ENCODE measurements around the gene OVAAL. TPM values are rescaled to one million over a fixed set of nuclear protein-coding genes. Genes with fewer than 3 reads are reported as not detected.

The OVAAL gene
- total RNA-seq, 2 experiments from 2014 or later, result not detected

- no peaks in the 10 kb centered on the region for H3K9me3 ChIP-seq (ENCODE audit: low read length)
- H3K4me2 ChIP-seq (ENCODE audit: low read length), result no peak overlapping the region
- TF ChIP-seq EZH2phosphoT487 (IDR thresholded peaks at IDR 0.05; ENCODE audit: borderline replicate concordance, low read depth, low read length), result no peak
- TF ChIP-seq, protein P1, sequence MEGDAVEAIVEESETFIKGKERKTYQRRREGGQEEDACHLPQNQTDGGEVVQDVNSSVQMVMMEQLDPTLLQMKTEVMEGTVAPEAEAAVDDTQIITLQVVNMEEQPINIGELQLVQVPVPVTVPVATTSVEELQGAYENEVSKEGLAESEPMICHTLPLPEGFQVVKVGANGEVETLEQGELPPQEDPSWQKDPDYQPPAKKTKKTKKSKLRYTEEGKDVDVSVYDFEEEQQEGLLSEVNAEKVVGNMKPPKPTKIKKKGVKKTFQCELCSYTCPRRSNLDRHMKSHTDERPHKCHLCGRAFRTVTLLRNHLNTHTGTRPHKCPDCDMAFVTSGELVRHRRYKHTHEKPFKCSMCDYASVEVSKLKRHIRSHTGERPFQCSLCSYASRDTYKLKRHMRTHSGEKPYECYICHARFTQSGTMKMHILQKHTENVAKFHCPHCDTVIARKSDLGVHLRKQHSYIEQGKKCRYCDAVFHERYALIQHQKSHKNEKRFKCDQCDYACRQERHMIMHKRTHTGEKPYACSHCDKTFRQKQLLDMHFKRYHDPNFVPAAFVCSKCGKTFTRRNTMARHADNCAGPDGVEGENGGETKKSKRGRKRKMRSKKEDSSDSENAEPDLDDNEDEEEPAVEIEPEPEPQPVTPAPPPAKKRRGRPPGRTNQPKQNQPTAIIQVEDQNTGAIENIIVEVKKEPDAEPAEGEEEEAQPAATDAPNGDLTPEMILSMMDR (conservative IDR thresholded peaks at IDR 0.05; ENCODE audit: low read length), result no peak
- intact Hi-C loops (cut with micrococcal nuclease; ENCODE audit: unreplicated experiment), result no loop called here
- no peaks in the 10 kb centered on the region for H3K79me2 ChIP-seq (ENCODE audit: insufficient read depth, low read depth, low read length)
- H3K4me3 ChIP-seq (ENCODE audit: low read depth, low read length, poor library complexity, severe bottlenecking), result no peak overlapping the region
- H4K20me1 ChIP-seq (ENCODE audit: insufficient read depth, low read length), result no peaks in the 10 kb centered on the region
- DNase-seq (ENCODE audit: low spot score), result no peak
- no peak overlapping the region for H3K27ac ChIP-seq (ENCODE audit: low read depth, low read length, poor library complexity, severe bottlenecking)
- H3K4me1 ChIP-seq (ENCODE audit: insufficient read depth, low read length, poor library complexity, severe bottlenecking), result no peaks in the 10 kb centered on the region
- H3K9me2 ChIP-seq (ENCODE audit: insufficient read depth, low read length), result no peaks in the 10 kb centered on the region
- BruUV-seq (replicated peaks), result no TSS peak
- CTCF ChIA-PET (ENCODE audit: unreplicated experiment), result no interaction called here
- no peaks in the 10 kb centered on the region for H3K36me3 ChIP-seq (ENCODE audit: insufficient read depth, low read length)
- H2AFZ ChIP-seq (ENCODE audit: low read length), result no peak overlapping the region
- POLR2A ChIA-PET, result no interaction called here
Observed at GRCh38 chr1:180571832-180572636, 13.3 kb downstream of the OVAAL start.

GRCh38 chr1:180572760-180573159 lies 14.0 kb downstream of the OVAAL start:
- Histone ChIP-seq H4K20me1 (ENCODE audit: insufficient read depth, low read length) (no peaks in the 10 kb centered on the region), H2AFZ (ENCODE audit: low read length) (no peak overlapping the region), H3K36me3 (ENCODE audit: insufficient read depth, low read length) (no peaks in the 10 kb centered on the region), H3K79me2 (ENCODE audit: insufficient read depth, low read depth, low read length) (no peaks in the 10 kb centered on the region), H3K4me1 (ENCODE audit: insufficient read depth, low read length, poor library complexity, severe bottlenecking) (no peaks in the 10 kb centered on the region), H3K4me3 (ENCODE audit: low read depth, low read length, poor library complexity, severe bottlenecking) (no peak overlapping the region), H3K27ac (ENCODE audit: low read depth, low read length, poor library complexity, severe bottlenecking) (no peak overlapping the region), H3K9me2 (ENCODE audit: insufficient read depth, low read length) (no peaks in the 10 kb centered on the region), H3K9me3 (ENCODE audit: low read length) (no peaks in the 10 kb centered on the region), H3K4me2 (ENCODE audit: low read length) (no peak overlapping the region)
- POLR2A ChIA-PET, result no interaction called here
- no TSS peak for BruUV-seq (replicated peaks)
- CTCF ChIA-PET (ENCODE audit: unreplicated experiment), result no interaction called here
- no peak for DNase-seq (ENCODE audit: low spot score)
- TF ChIP-seq EZH2phosphoT487 (IDR thresholded peaks at IDR 0.05; ENCODE audit: borderline replicate concordance, low read depth, low read length), result no peak
- TF ChIP-seq, protein P1 (conservative IDR thresholded peaks at IDR 0.05; ENCODE audit: low read length), result no peak
- intact Hi-C loops (cut with micrococcal nuclease; ENCODE audit: unreplicated experiment), result no loop called here

- Histone ChIP-seq H3K36me3 (ENCODE audit: insufficient read depth, low read length) (no peaks in the 10 kb centered on the region), H4K20me1 (ENCODE audit: insufficient read depth, low read length) (no peaks in the 10 kb centered on the region), H2AFZ (ENCODE audit: low read length) (no peak overlapping the region), H3K4me3 (ENCODE audit: low read depth, low read length, poor library complexity, severe bottlenecking) (no peak overlapping the region), H3K4me2 (ENCODE audit: low read length) (no peak overlapping the region), H3K9me2 (ENCODE audit: insufficient read depth, low read length) (no peaks in the 10 kb centered on the region), H3K4me1 (ENCODE audit: insufficient read depth, low read length, poor library complexity, severe bottlenecking) (no peaks in the 10 kb centered on the region), H3K79me2 (ENCODE audit: insufficient read depth, low read depth, low read length) (no peaks in the 10 kb centered on the region), H3K27ac (ENCODE audit: low read depth, low read length, poor library complexity, severe bottlenecking) (no peak overlapping the region), H3K9me3 (ENCODE audit: low read length) (no peaks in the 10 kb centered on the region)
- intact Hi-C loops (cut with micrococcal nuclease; ENCODE audit: unreplicated experiment), result no loop called here
- ChIA-PET POLR2A (no interaction called here), CTCF (ENCODE audit: unreplicated experiment) (no interaction called here)
- no peak for DNase-seq (ENCODE audit: low spot score)
- TF ChIP-seq EZH2phosphoT487 (IDR thresholded peaks at IDR 0.05; ENCODE audit: borderline replicate concordance, low read depth, low read length), result no peak
- TF ChIP-seq, protein P1 (conservative IDR thresholded peaks at IDR 0.05; ENCODE audit: low read length), result no peak
- no TSS peak for BruUV-seq (replicated peaks)
Observed at GRCh38 chr1:180574031-180574713, 15.4 kb downstream of the OVAAL start.

All from OCI-LY7 (cell line).